ENCODE measurements around the gene TOMM20L.

The TOMM20L gene

DNA sequence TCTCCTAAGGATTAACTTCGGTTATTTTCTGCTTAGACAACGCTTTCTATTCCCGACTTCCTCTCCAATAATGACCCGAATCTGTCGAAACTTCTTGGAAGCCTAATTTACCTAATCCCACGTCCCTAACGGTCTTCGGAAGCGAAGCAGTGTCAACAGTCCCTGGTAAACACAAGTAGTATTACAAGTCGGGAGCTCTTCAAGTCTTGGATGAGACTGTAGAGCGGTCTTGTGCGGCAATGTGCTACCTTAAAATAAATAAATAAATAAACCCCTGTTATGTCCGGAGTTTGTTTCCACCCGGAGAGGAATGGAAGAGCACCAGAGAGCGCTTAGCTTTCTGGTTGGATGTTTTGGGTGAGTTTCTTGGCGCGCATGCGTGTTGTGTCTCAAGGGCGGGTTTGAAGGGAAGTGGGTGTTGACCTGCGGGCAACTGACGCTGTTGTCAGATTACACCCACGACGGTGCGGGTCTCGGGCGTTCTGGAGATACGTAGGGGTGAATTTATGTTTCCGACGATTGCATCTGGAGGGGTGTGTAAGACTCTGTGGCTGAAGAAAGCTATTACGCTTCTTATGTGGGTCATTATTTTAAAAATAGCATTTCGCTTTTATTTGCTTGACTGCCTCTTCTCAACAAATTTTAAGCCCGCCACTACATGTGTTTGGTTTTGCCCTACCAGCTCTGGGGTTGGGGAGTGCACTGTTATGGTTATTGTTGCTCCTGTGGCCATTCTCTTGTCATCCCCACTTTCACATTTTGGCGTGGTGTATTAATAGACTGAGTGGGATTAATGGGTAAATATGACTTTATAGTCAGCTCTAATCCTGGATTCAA, 31.8 kb downstream of the TOMM20L start, which contains the start of the genes KIAA0586 and TIMM9:
Gene KIAA0586, plus strand, starts transcription at position 439 of the 837 bp plus-strand sequence. CDS start 546 bp downstream, outside the sequence.
Gene TIMM9, minus strand, starts transcription at position 251 of the 837 bp plus-strand sequence. CDS start 15,586 bp downstream, outside the sequence.
- peak; percentile 23 for DNase-seq

DNA sequence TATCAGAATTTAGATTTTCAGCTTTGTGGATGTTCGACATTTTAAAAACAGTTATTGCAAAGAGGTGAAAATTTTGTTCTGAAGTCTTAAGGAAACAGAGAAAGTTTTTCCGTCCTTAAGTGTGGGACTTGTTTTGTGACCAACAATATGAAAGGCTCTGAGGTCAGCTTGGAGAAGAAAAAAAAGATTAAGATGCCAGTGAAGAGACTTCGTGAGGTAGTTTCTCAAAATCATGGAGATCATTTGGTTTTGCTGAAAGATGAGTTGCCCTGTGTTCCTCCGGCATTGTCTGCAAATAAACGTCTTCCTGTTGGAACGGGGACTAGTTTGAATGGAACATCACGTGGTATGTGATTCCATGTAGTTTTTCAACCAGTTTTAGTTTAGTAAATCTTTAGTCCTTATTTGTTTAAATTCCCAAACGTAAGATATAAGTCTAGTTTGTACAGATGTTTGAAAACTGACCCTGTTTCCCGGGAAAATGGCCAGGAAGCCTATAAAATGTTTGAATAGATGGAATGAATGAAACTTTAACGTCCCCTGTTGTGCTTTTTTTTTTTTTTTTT, 32.5 kb downstream of the TOMM20L start:
- DNase-seq, result no peak

DNA sequence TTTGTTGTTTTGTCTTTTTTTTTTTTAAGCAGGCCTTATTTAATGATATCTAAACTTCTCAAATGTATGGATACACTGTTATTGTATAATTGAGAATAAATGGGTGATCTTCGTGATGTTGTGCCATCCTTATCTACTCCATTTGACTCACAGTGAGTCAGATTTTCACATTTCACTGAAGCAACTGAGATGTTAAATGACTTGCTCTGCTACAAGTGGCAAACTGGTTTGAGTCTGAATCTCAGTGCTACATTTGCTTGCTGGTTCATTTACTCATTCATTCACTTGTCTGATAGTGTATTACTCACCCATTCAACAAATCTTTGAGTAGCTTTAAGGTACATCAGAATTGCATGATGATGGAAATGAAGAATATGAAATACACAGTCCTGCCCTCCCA, 34.4 kb downstream of the TOMM20L start:
- no peak for DNase-seq

DNA sequence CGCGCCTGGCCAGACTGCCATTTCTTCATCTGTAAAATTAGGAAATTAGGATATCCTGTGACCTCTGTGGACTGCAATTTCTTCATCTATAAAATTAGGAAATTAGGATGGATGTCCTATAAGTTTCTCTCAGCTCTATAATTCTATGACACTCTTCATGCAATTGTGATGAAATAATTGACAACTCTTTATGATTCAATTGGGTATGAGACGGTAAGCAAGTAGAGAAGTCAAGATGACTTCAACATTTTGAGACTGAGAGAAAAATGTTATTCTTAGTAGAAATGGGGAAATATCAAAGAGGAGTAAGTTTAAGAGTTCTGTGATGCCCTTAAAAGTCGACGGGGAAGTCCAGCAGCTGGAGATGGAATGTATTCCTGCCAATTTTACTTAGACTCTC, 43.7 kb downstream of the TOMM20L start:
- no peak for DNase-seq

DNA sequence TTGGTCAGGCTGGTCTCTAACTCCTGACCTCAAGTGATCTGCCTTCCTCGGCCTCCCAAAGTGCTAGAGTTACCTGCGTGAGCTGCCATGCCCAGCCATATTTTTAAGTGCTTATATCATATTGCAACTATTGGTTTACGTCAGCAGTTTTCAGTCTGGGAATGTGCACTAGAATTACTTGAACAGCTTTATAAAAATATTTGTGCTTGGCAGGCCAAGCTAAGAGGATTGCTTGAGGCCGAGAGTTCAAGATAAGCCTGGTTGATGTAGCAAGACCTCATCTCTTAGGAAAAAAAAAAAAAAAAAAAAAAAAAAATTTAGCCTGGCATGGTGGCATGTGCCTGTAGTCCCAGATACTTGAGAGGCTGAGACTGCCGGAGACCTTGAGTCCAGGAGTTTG, 48.9 kb downstream of the TOMM20L start:
- no peak for DNase-seq

DNA sequence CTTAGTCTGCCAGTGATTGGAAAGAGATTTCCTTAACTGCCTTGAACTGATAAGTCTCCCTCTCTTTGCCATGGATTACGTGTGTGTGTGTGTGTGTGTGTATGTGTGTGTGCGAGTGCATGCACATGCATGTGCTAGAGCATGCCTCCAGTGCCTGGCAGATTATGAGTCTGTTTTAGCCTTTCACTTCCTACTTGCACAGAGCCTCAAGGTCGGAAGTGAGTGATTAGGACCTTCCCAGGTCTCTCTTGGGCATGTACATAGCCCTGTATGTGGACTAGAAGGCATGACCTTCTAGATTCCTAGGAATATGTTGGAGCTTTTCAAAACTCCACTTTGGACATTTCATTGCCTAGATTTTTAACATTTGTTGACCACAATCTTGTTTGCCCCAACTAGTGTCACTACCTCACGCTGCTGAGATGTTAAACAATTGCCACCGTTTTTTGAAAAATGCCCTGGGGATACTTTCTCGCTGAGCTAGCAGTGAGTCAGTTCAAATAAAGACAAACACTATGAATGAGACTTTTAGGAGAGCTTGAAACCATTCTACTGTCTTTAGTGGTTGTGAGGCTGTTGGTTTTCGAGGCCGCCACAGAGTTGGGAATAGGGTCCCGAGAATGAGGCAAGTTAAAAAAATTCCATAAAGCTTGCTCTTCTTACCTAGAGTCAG, 60.0 kb downstream of the TOMM20L start:
- DNase-seq, result no peak
